GM12892 (cell line): Measurements from ENCODE around the gene LPCAT3.

Experiments used
- POLR2A ChIP-seq: IDR thresholded peaks from 2 replicates; pipeline ENCODE4 v1.6.1; 2011; ENCODE audit warnings: low read depth, low read length, control low read depth
- TAF1 ChIP-seq: IDR thresholded peaks from 2 replicates; pipeline ENCODE4 v1.6.1; 2011; ENCODE audit warnings: low read depth, mild to moderate bottlenecking, control low read depth, low read length, borderline replicate concordance

- TF ChIP-seq POLR2A (no peak), TAF1 (no peak)
These were observed 3.7 kb upstream of the LPCAT3 start for GRCh38 chr12:7021956-7022355.
